RWPE1 (cell line): ENCODE data around the gene ZFYVE28.

ENCODE experiments used
- CTCF ChIA-PET: fragments of 350-600 bp; sonication (Branson Sonifier 250); formaldehyde crosslinking; extraction: SDS; loops from one replicate; lab custom pipeline; 2021; lab: Yijun Ruan, JAX
- POLR2A ChIA-PET: fragments of 400-600 bp; formaldehyde crosslinking; extraction: SDS; loops from one replicate; lab custom pipeline; 2020; ENCODE audit warnings: antibody characterized with exemption; ENCODE audit not compliant: low non-redundant PET; lab: Yijun Ruan, JAX
- DNase-seq: peaks from one replicate; pipeline ENCODE4 v3.0.0; 2012; ENCODE audit warnings: low spot score
- H3K27ac ChIP-seq: fragments of 450-650 bp; 2 replicates; pipeline ENCODE4 v1.5.1; 2017
- CTCF ChIP-seq: fragments of 450-650 bp; conservative IDR thresholded peaks from 2 replicates; pipeline ENCODE4 v1.5.1; 2017; ENCODE audit warnings: low read depth, mild to moderate bottlenecking

Gene ZFYVE28

DNA sequence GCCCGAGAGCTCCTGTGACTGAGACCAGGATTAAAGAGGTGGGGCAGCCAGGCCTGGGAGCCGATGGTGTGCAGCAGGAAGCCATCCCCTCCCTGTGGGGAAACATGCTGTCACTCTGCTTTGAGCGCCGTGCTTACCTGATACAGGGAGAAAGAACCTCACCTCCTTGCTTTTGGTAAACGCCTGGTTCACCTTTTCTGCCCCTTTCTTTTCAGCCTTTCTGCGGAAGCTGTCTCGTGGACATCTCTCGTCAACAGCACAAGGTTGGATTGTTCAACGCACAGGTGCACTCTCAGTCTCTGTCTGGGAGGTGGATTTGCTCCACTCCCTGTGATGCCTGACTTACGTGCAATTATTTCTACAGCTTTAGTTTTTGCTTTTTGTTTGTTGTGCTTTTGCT lies 12.0 kb downstream of the ZFYVE28 start:
- CTCF ChIA-PET = no interaction called here
- no peak overlapping the region for H3K27ac ChIP-seq
- TF ChIP-seq CTCF = no peak
- POLR2A ChIA-PET = no interaction called here
- DNase-seq = no peak

GRCh38 chr4:2402941-2403340 lies 15.5 kb downstream of the ZFYVE28 start:
- ChIA-PET CTCF (interaction anchor here (0.6 kb wide), 1 partner anchor 82 kb away, joined by 3 read pairs; no protein-coding TSS in a partner anchor), POLR2A (no interaction called here)
- DNase-seq = no peak
- peak overlapping the region; percentile 12; the same call in 1 of the 2 replicates for H3K27ac ChIP-seq
- TF ChIP-seq CTCF = no peak

- no peak for DNase-seq
- no peak for TF ChIP-seq CTCF
- ChIA-PET CTCF (interaction anchor here (0.6 kb wide), 2 partner anchors 10 to 83 kb away, joined by 3 read pairs; no protein-coding TSS in a partner anchor), POLR2A (no interaction called here)
- H3K27ac ChIP-seq = peak overlapping the region; percentile 12; the same call in 1 of the 2 replicates
Measured at GRCh38 chr4:2402048-2402842, 16.2 kb downstream of the ZFYVE28 start.

DNA sequence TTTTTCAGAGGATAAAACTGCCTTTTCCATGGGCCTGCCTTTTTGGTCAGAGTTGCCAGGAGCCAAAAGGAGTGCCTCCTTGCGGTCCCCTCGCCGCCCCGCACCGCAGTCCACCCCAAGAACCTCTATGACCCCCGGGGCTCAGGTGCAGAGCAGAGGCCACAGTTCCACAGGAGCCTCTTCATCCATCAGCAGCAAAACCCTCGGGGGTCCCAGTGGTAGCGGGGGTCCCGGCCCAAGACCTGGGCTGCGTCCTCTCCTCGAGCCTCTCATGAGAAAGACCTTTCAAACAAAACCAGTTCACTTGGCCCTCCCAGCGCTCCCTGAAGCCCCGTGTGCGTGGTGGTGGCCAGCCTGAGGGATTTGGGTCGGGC lies 16.8 kb downstream of the ZFYVE28 start:
- TF ChIP-seq CTCF = no peak
- POLR2A ChIA-PET = no interaction called here

GRCh38 chr4:2400841-2401609 lies 17.4 kb downstream of the ZFYVE28 start:
- no peak overlapping the region for H3K27ac ChIP-seq
- ChIA-PET CTCF (no interaction called here), POLR2A (no interaction called here)
- no peak for TF ChIP-seq CTCF
- DNase-seq = no peak

More for the DNA sequence above, 16.8 kb downstream of the ZFYVE28 start:
- H3K27ac ChIP-seq = no peak overlapping the region
- CTCF ChIA-PET = interaction anchor here (0.6 kb wide), 1 partner anchor 9 kb away, joined by 3 read pairs; no protein-coding TSS in a partner anchor
- DNase-seq = no peak

GRCh38 chr4:2399631-2400190 lies 18.7 kb downstream of the ZFYVE28 start:
- no peak for DNase-seq
- no peak for TF ChIP-seq CTCF
- ChIA-PET CTCF (no interaction called here), POLR2A (no interaction called here)
- H3K27ac ChIP-seq = no peak overlapping the region
